GM21825 (cell line): ENCODE data around the gene KTN1.

Source experiments
- ATAC-seq: cut with Tn5 transposase; IDR thresholded peaks from one replicate; pipeline ENCODE4 v1.9.1; 2021; ENCODE audit warnings: mild to moderate bottlenecking, moderate library complexity; ENCODE audit not compliant: unreplicated experiment

Gene KTN1

GRCh38 chr14:55604900-55605418, 25.0 kb downstream of the KTN1 start:
- no peak for ATAC-seq

- no peak for ATAC-seq
These were observed 25.8 kb downstream of the KTN1 start for GRCh38 chr14:55605793-55606192.

- ATAC-seq: no peak
These were observed 27.4 kb downstream of the KTN1 start for GRCh38 chr14:55607386-55607785.

- ATAC-seq: no peak
These were observed 29.7 kb downstream of the KTN1 start for GRCh38 chr14:55609681-55610080.

- ATAC-seq: no peak
These were observed 30.8 kb downstream of the KTN1 start for GRCh38 chr14:55610713-55611370.

- ATAC-seq: no peak
These were observed 31.9 kb downstream of the KTN1 start for GRCh38 chr14:55611859-55612258.

GRCh38 chr14:55614304-55614703, 34.3 kb downstream of the KTN1 start:
- no peak for ATAC-seq

- no peak for ATAC-seq
These were observed 40.3 kb downstream of the KTN1 start for GRCh38 chr14:55620277-55620676.

GRCh38 chr14:55620981-55621380, 41.0 kb downstream of the KTN1 start:
- no peak for ATAC-seq

- ATAC-seq: no peak
These were observed 41.4 kb downstream of the KTN1 start for GRCh38 chr14:55621391-55621790.

- ATAC-seq: no peak
These were observed 44.9 kb downstream of the KTN1 start for GRCh38 chr14:55624913-55625312.

GRCh38 chr14:55625481-55625880, 45.5 kb downstream of the KTN1 start:
- no peak for ATAC-seq

- no peak for ATAC-seq
These were observed 46.1 kb downstream of the KTN1 start for GRCh38 chr14:55626131-55626530.

- ATAC-seq: no peak
These were observed 48.4 kb downstream of the KTN1 start for GRCh38 chr14:55628426-55628825.

- no peak for ATAC-seq
These were observed 58.7 kb downstream of the KTN1 start for GRCh38 chr14:55638665-55639064.

GRCh38 chr14:55641290-55641689, 61.3 kb downstream of the KTN1 start:
- no peak for ATAC-seq

GRCh38 chr14:55641954-55642353, 61.9 kb downstream of the KTN1 start:
- ATAC-seq: no peak

- ATAC-seq: no peak
These were observed 65.1 kb downstream of the KTN1 start for GRCh38 chr14:55645145-55645544.

- ATAC-seq: no peak
These were observed 66.1 kb downstream of the KTN1 start for GRCh38 chr14:55645845-55646832.

GRCh38 chr14:55650992-55651391, 71.0 kb downstream of the KTN1 start:
- ATAC-seq: no peak

GRCh38 chr14:55654243-55654642, 74.2 kb downstream of the KTN1 start:
- no peak for ATAC-seq

- no peak for ATAC-seq
These were observed 81.0 kb downstream of the KTN1 start for GRCh38 chr14:55661029-55661428.
